Measurements from ENCODE around the gene SLC2A10.
A peak's percentile ranks its signal among the peaks of the same experiment; 100 is the strongest.

Gene SLC2A10

DNA sequence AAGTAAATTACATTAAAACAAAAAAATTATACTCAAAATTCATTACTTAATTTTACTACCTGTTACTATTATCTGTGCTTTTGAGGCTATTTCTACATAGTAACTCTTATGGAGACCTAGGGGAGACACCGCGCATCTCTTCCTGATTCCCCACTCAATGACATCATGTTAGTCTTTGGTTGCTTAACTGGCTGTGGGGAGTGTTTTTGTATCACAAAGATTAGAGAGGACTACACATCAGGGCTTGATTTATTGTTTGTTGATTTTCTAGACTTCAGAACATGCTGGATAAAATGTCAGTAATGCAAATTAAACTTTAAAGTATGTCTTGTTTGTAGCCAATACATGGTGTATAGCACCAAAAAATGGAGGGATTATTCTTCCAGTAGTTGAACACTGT, 26.0 kb downstream of the SLC2A10 start:
- DNase-seq (ENCODE audit: low read depth) = no peak

DNA sequence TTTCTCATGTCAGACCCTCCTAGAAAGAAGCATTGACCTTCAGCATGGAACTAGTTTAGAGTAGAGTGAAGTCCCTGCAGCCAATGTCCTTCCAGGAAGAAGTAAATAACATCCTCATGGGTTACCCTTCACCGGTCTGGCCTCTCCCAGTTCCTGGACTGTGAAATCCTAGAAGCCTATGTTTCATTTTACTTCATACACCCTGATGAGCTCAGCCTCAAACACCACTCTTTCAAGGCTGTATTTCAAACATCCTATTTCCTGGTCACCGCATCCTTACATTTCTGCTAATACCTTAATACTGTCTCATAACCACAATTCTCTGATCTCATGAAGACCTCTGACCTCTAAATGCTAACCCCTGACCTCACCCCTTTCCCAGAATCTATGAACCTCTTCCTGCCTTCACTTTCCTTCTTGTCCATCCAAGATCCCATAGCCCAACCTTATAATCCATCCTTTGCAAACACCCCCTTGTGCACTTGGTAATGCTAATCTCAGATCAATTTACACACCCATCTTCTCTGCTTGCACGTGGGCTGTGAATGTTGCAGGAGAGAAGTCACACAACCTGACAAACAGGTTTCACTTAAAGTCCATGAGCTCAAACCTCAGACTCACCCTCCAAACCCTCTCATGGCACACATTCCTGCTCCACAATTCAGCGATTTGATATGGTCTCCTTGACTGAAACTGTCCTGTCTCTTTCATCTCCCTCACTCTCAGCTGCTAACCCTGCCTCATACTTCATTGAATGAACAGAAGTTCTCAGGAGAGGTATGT, 30.2 kb downstream of the SLC2A10 start:
- DNase-seq (ENCODE audit: low read depth) = no peak

DNA sequence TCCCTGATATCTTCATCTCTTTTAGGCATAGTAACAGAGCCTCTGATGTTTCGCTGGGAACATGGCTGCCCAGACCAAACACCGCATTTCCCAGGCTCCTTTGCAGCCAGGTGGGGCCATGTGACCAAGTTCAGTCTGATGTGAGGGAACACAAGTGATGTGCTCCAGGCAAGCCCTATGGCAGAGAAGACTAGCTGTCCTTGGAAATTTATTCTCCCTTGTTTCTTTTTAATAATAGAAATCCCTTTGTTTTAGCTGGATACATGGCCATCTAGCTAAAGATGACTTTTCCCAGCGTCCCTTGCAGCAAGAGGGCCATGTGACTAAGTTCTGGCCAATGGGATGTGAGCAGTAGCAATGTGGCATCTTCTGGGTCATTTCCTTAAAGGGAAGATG, 30.8 kb downstream of the SLC2A10 start:
- no peak for DNase-seq (ENCODE audit: low read depth)

DNA sequence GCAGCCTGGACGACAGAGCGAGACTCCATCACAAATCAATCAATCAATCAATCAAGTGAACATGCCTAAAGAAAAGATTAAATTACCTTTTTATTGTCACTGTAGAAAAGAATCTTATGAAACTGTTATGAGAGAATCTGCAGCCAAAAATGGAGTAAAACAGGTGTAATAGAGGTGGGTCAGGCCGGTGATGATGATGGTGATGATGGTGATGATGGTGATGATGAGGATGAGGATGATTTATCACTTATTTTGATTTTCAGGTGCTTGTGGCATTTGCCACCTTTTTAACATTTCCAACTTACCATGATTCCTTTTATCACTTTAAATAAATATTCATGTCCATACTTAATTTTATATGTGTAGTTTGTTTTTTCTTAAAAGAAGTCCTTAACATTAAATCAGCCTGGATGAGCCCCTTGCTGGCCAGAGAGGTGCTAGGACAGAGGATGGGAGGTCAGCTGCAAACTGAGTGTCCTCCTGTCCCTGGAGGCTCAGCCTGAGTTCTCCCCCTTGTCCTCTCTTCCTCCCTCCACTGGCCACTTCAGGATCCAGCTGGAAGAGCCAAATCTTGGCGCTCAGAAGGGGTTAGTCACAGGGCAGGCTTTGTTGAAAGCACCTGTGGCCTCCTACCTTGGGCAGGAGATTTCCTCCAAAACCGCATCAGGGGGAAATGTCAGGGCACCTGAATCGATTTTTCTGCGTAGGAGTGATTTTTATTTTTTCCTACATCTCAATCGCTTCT, 32.6 kb downstream of the SLC2A10 start:
- no peak for DNase-seq (ENCODE audit: low read depth)

DNA sequence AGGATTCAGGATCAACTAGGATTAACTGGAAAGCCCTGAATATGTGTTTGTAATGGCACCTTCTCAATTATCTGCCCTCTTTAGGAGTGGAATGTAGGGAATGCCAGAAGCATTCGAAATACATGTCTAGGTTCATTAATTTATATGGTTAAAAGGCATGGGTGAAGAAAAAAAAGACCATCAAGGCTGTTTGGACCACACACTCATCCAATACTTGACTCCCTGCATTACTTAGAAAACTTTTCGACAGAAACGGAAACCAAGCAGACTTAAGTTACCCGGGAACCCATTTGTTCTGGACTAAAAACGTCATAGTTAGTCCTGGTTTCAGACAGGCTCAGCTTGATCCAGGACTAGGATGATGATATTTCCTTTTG, 33.2 kb downstream of the SLC2A10 start:
- DNase-seq (ENCODE audit: low read depth) = no peak

DNA sequence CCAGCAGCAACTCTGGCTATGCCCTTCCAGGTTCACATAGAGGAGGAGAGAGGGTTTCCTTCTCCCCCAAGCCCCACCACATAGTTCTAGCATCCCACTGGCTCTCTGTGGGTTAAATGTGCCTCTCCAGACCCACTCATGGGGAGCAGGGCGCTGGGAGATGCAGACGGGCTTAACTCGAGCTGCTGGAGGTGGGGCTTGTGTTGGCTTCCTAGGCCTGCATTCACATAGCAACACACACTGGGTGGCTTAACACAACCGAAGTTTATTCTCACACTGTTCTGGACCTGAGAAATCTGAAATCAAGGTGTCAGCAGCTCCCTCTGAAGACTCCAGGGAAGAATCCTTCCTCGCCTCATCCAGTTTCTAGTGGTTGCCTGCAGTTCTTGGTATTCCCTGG, 33.6 kb downstream of the SLC2A10 start:
- DNase-seq (ENCODE audit: low read depth) = no peak

DNA sequence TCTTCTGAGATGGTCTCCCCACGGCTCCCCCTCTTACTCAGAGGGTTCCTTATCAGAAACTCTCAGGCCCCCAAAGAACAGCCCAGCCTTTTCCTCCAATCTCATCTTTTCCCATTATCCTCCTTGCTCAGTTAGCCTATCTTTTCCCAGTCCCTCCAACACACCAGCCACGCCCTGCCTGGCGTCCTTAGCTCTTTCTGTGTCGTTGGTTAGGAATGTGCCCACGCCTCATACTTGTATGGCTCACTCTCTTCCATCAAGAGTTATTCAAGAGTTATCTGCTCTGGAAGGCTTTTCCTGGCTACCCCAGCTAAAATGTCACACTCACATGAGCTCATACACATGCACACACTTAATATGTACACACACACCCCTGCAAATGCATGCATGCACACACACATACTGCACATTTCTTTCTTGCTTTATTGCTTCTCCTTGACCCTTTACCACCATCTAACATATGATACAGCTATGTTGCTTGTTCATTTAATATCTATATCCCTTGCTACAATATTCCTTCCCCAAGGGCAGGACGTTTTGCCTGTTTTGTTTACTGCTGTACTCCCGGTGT, 37.6 kb downstream of the SLC2A10 start:
- DNase-seq (ENCODE audit: low read depth) = no peak

DNA sequence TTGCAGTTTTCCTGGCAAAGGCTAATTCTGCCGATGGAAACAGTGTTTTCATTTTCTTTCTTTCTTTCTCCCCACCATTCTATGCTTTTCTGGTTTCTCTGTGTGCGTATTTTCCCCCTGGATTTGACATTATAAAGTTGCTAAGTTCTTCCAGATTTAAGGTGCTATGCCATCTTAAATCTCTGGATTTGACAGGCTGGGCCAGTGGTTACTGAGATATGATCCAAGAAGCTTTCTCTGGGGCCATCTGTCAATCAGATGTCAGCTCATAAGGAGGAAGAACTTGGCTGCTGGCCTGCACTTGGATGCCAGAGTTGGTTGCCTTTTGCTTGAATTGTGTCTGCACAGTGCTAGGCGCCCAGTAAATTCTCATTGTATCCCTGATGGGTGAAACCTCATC, 39.7 kb downstream of the SLC2A10 start:
- no peak for DNase-seq (ENCODE audit: low read depth)

DNA sequence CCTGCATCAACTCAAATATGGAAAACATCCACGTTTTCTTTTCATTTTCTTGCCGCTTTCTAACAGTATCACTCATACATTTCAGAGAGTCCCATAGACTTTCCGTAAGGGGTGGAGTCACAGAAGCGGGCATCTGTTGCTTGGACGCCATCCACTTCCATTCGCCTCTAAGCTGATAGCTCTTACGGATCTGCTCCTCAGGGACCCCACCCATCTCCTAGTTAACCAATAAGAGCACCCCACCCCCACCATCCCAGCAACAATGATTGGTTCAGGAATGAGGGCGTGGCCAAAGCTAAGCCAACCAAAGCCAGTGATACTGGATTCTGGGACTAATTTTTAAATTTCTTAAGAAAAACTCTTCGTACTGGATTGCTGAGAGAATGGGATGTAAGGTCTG, 42.4 kb downstream of the SLC2A10 start:
- no peak for DNase-seq (ENCODE audit: low read depth)

DNA sequence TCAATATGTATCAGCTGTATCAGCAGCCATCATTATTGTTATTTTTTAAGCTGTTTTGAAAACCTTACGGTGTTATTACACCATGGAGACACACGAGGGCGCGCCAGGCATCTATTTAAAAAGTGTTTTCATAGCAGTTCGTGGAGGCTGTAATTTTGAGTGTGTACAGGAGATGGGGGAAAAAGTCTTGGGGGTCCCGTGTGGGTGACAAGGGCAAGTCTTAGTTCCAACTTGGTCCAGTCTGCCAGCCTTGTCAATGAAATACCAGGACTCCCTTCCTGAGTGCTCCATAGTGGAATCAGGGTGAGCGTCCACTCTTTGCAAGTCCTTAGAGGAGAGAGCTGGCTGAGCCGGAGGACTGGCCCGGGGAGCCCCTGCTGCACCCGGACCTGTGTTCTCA, 43.3 kb downstream of the SLC2A10 start:
- peak; percentile 22 for DNase-seq (ENCODE audit: low read depth)

DNA sequence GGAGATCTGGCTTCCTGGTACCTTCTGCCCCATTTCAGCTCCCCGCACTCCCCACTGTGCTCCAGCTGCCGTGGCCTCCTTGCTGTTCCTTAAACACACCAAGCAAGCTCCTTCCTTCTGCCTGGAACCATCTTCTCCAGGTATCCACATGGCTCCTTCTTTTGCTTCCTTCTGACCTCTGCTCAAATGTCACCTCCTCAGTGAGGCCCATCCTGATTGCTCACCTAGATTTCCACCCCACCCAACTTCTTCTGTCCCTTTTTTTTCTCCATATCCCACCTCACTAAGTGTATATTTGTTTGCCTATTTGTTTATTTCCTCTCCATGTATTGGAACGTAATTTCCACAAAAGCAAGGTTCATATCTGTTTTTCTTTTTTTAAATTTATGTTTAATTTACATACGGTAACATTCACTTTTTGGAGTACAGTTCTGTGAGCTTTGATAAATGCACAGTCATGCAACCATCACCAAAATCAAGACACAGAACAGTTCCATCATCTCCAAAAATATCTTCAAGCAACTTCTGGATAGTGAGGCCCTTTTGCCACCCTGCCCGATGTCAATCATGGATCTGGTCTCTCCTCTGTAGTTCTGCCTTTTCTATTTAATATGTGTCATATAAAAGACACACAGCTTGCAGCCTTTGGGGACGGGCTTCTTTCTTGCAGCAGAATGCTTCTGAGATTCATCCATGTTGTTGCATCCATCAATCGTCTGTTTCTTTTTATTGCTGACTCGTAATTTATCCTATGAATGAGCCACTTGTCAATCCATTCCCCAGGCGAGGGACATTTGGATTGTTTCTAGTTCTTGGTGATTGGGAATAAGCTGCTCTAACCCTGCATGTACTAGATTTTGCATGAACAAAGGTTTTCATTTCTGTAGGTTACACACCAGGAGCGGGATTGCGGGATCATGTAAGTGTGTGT, 46.3 kb downstream of the SLC2A10 start:
- DNase-seq (ENCODE audit: low read depth) = no peak

DNA sequence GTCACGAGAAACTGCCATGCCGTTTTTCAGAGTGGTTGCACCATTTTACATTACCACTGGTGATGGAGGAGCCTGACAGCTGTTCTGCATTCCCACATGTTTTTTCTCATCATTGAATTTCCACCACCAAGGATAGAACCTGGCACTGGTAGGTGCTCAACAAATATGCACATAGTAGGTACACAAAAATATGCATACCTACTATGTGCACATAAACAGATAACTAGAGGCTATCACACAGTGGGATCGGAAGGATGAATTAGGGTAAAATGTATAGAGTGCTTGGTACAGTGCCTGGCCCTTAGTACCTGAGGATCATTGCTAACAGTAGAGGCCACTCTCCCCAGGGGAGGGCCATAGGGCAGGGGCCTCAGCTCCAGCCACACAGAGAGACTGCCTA, 47.0 kb downstream of the SLC2A10 start:
- no peak for DNase-seq (ENCODE audit: low read depth)

DNA sequence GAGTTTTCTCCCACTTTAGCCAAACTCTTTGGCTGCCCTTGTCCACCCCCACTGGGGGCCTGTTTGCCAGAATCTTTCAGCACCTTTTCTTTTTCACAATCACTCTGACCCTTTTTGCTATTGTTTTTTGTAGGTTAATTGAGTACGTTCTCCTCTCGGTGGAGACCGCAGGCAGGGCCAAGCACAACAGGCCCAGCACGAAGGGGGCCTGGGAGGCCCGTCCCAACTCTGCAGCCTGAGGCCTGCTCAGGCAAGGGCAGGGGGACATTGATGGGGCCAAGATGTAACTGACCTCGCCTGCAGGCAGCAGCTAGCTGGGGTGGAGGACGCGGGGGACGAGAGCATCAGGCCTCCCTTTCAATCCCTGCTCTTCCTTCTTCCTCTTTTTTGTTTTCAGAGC, 47.7 kb downstream of the SLC2A10 start:
- DNase-seq (ENCODE audit: low read depth) = no peak

DNA sequence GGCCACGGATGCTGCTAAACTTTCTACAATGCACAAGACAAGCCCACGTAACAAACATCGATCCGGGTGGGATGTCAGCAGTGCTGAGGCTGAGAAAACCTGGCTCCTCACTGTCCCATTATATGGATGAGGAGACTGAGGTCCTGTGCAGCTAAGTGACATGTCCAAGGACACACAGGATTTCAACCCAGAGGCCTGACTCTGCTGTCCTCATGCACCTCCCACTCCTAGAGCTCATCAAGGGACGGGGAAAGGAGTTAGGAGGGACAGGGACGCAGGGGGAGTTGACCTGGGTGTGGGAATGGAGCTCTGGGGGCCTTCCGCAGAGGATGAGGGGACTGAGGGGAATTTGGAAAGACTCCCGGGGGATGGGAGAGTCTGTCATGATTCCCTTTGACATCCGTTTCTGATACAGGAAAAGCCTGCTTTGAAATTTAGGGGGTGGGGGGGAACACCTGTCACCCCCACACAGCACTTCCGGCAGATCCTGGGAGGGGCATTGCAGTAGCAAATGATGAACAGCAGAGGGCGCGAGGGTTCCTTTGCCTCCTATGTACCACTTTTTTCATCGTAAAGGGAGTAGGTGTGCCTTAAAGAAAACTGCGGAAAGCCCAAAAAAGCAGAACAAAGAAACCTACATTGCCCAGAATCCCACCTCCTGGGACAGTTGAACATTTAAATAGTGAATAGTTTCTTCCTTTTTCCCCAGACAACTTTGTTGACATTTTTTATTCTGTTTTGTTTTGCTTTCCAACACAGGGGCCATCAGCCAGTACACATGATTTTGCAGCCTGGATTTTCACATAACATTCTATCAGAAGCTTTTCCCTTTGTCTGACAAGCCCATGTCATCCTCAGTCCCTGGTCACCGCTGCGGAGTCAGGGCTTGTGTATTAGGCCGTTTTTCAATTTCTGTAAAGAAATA, 48.6 kb downstream of the SLC2A10 start:
- peak; percentile 33 for DNase-seq (ENCODE audit: low read depth)

DNA sequence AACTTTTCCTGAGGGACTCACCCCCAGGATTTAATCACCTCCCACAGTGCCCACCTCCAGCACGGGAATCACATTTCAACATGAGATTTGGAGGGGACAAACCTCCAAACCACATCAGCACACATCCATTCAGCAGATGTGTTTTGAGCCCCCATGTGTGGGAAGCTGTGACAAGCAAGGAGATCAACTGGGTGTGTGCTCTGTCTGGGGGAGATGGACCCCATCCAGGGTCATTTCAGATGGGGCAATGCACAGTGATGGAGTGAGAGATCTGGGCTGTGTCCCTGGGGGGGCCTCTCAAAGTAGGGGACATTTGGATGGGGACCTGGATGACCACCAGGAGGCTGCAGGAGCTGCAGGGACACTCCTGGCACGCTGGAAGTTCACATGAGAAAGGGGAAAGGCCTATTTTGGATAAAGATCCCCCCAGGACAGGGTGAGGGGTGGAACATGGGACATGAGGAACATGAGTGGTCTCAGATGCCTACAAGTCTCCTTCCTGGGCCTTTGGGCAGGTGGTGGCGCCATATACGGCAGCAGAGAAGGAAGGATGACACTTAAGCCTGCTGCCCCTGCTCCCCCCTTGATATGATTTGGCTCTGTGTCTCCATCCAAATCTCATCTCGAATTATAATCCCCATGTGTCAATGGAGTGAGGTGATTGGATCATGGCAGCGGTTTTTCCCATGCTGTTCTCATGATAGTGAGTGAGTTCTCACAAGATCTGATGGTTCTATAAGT, 49.6 kb downstream of the SLC2A10 start:
- DNase-seq (ENCODE audit: low read depth) = no peak

DNA sequence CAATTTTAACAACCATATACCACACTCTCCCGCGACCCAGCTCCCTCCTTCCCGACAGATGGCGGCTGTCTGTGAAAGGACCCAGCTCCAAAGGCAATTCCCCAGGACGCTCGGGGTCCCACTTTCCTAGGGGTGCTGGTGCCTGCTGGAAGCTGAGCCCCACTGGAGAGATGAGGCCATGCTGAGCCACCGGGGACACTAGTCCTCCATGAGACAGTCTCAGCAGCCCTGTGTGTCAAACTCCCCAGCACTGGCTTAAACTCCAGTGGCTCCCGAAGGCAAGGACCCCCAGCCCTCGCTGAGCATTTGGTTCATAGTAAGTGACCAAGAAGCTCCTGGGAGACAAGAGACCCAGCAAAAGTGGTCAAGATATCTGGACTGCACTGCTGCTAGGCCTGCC, 52.1 kb downstream of the SLC2A10 start:
- DNase-seq (ENCODE audit: low read depth) = no peak

DNA sequence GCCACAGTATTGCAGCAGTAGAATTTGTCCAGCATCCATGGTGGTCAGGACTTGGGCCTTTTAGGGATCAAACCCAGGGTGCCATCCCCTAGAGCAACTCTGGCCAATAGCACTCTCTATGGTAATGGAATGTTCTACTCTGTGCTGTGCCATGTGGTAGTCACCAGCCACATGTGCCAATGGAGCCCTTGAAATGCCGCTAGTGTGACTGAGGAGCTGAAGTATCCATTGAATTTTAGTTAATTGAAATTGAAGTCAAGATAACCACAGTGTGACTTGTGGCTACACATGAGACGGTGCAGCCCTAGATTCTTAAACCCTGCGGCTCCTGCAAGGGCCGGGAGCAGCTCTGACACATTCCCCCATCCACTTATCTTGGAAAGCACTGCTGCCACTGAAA, 54.6 kb downstream of the SLC2A10 start:
- no peak for DNase-seq (ENCODE audit: low read depth)

DNA sequence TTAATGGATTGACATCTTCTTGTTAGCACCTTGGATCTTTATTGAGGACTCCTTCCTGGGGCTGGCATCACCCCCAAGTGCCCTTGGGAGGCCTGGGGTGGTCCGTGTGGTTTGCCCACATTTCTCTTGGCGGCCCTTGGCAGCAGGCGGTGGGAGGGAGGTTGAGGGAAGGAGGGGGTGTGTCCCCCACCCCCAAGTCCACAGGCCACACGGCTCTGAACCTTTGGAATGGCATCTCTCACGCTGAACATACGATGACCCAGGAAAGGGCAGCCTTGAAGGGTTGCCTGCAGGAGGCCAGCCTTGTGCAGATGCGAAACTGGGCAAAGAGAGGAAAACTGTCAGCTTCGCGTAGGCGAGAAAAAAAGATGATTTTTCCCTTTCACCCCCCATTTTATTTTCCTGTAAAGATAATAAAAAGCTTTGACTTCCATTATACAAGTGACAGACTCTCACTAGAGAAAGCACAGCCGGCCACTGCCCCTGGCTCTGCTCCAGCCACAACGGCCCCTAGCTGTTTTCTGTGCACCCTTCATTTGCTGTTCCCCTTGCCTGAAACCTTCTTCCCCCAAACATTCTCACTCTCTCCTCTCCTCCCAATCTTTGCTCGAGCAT, 56.2 kb downstream of the SLC2A10 start:
- no peak for DNase-seq (ENCODE audit: low read depth)

DNA sequence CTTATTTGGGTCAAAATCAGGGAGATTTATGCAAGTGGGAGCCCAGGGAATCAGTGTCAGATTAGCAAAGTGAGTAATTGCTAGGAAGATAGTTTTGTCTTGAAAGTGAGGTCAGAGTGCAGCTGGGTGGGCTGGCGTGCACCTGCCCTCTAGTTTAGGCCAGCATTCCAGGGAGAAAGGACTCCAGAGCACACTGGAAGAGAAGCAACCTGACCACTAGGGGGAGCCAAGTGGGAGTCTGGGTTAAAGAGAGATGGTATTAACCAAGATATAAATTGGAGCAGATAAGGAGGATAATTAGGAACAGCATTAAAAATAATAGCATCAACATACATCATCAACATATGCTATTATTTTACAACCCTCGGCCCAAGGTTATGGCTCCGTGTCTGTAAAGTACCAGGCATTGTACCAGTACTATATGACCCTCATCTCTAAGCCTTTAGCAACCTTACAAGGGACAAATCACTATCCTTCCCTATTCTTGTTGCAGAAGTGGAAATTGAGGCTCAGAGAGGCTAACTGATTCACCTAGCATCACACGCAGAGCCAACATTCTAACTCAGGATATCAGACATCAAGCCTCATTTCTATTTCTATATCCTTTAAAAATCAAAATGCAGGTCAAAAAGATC, 57.8 kb downstream of the SLC2A10 start:
- DNase-seq (ENCODE audit: low read depth) = no peak

Data from stimulated activated CD4-positive, alpha-beta T cell treated with anti-CD3 and anti-CD28 coated beads, Interleukin-2, amount 100 ng/mL, for 4 hours (primary cell).